HEK293 (cell line): Measurements from ENCODE around the gene TYRP1.

Experiments
- CTCF ChIP-seq: fragments of 450-650 bp; formaldehyde crosslinking; IDR thresholded peaks from 2 replicates; pipeline ENCODE4 v1.5.1; 2016; ENCODE audit warnings: missing biosample characterization, missing genetic modification characterization
- REST ChIP-seq: fragments of 450-650 bp; formaldehyde crosslinking; IDR thresholded peaks from 2 replicates; pipeline ENCODE4 v1.5.1; 2016; ENCODE audit warnings: missing biosample characterization, missing genetic modification characterization
- ZBTB26 ChIP-seq: fragments of 450-650 bp; formaldehyde crosslinking; optimal IDR thresholded peaks from 2 replicates; pipeline ENCODE3; 2016; ENCODE audit warnings: missing biosample characterization, mild to moderate bottlenecking, missing genetic modification characterization
- ZFHX2 ChIP-seq: fragments of 450-650 bp; formaldehyde crosslinking; conservative IDR thresholded peaks from 2 replicates; pipeline ENCODE4 v1.5.1; 2016; ENCODE audit warnings: missing biosample characterization, missing genetic modification characterization
- ZNF138 ChIP-seq: fragments of 450-650 bp; formaldehyde crosslinking; IDR thresholded peaks from 2 replicates; pipeline ENCODE4 v1.5.1; 2016; ENCODE audit warnings: missing biosample characterization, missing genetic modification characterization, borderline replicate concordance
- ZNF596 ChIP-seq: fragments of 450-650 bp; IDR thresholded peaks from 2 replicates; pipeline ENCODE4 v1.5.0; 2018; ENCODE audit warnings: missing biosample characterization, mild to moderate bottlenecking, missing genetic modification characterization, moderate library complexity

GRCh38 chr9:12705738-12706391 lies 12.7 kb downstream of the TYRP1 start:
- TF ChIP-seq ZNF596: no peak
- no peak for TF ChIP-seq ZFHX2
- no peak for TF ChIP-seq ZNF138 (tag by site-specific recombination)
- TF ChIP-seq CTCF (tag by site-specific recombination): no peak
- no peak for TF ChIP-seq ZBTB26 (tag by site-specific recombination)
- no peak for TF ChIP-seq REST (tag by site-specific recombination)
